ENCODE data around the gene PGP.
"Not testable (repeated sequence)": the region's sequence is repeated elsewhere in the genome, so short reads cannot be mapped to it uniquely, and the experiment has no call there.

PGP gene

GRCh38 chr16:2216330-2216729 lies 1.7 kb upstream of the PGP start:
- no peak for DNase-seq (ENCODE audit: low read depth)

- DNase-seq (ENCODE audit: low read depth): no peak
Observed at GRCh38 chr16:2213817-2214718, 572 bp downstream of the PGP start.

GRCh38 chr16:2212362-2213324 lies 2.0 kb downstream of the PGP start:
- no peak for DNase-seq (ENCODE audit: low read depth)

GRCh38 chr16:2211923-2212347 lies 2.7 kb downstream of the PGP start:
- DNase-seq (ENCODE audit: low read depth): no peak

- DNase-seq (ENCODE audit: low read depth): no peak
Observed at GRCh38 chr16:2210386-2211365, 4.0 kb downstream of the PGP start, which contains the start of gene BRICD5. Gene BRICD5, minus strand, starts transcription at chr16:2210863. Its CDS starts 30 bp downstream, at chr16:2210833.

- DNase-seq (ENCODE audit: low read depth): no peak
Observed at GRCh38 chr16:2210009-2210332, 4.7 kb downstream of the PGP start.

GRCh38 chr16:2209258-2210008 lies 5.2 kb downstream of the PGP start:
- DNase-seq (ENCODE audit: low read depth): no peak

- no peak for DNase-seq (ENCODE audit: low read depth)
Observed at GRCh38 chr16:2208772-2209171, 5.9 kb downstream of the PGP start.

GRCh38 chr16:2208308-2208707 lies 6.3 kb downstream of the PGP start:
- DNase-seq (ENCODE audit: low read depth): no peak

GRCh38 chr16:2207872-2208271 lies 6.8 kb downstream of the PGP start:
- no peak for DNase-seq (ENCODE audit: low read depth)

- DNase-seq (ENCODE audit: low read depth): no peak
Observed at GRCh38 chr16:2206780-2207433, 7.7 kb downstream of the PGP start.

GRCh38 chr16:2206420-2206779 lies 8.2 kb downstream of the PGP start:
- no peak for DNase-seq (ENCODE audit: low read depth)

GRCh38 chr16:2205967-2206313 lies 8.7 kb downstream of the PGP start:
- DNase-seq (ENCODE audit: low read depth): no peak

GRCh38 chr16:2205104-2205966 lies 9.3 kb downstream of the PGP start, which contains the start of gene MLST8:
Gene MLST8, plus strand, starts transcription at chr16:2205454. Its CDS starts 632 bp downstream, at chr16:2206086.
- DNase-seq (ENCODE audit: low read depth): peak; percentile 69

GRCh38 chr16:2204416-2205103 lies 10.1 kb downstream of the PGP start:
- DNase-seq (ENCODE audit: low read depth): no peak

- not testable (repeated sequence) for DNase-seq (ENCODE audit: low read depth)
Observed at GRCh38 chr16:2203119-2203688, 11.4 kb downstream of the PGP start.

- DNase-seq (ENCODE audit: low read depth): no peak
Observed at GRCh38 chr16:2200313-2200712, 14.3 kb downstream of the PGP start.

GRCh38 chr16:2199621-2200139 lies 15.0 kb downstream of the PGP start:
- no peak for DNase-seq (ENCODE audit: low read depth)

All from stimulated activated CD8-positive, alpha-beta memory T cell treated with anti-CD3 and anti-CD28 coated beads, Interleukin-7, amount 100 ng/mL, for 24 hours (primary cell).